GM21786 (cell line): ENCODE data around the gene MPC1L.
A peak's percentile ranks its signal among the peaks of the same experiment; 100 is the strongest.
"Not testable (repeated sequence)": the region's sequence is repeated elsewhere in the genome, so short reads cannot be mapped to it uniquely, and the experiment has no call there.

Source experiments
- ATAC-seq: cut with Tn5 transposase; IDR thresholded peaks from one replicate; pipeline ENCODE4 v1.9.1; 2021; ENCODE audit not compliant: unreplicated experiment

Gene MPC1L

GRCh38 chrX:40623139-40623536 is at the start of gene MPC1L:
Gene MPC1L, plus strand, starts transcription at chrX:40623428. Its CDS starts 138 bp downstream, at chrX:40623566.
- no peak for ATAC-seq

GRCh38 chrX:40573763-40574162 is 49.5 kb upstream of the MPC1L start:
- no peak for ATAC-seq

DNA sequence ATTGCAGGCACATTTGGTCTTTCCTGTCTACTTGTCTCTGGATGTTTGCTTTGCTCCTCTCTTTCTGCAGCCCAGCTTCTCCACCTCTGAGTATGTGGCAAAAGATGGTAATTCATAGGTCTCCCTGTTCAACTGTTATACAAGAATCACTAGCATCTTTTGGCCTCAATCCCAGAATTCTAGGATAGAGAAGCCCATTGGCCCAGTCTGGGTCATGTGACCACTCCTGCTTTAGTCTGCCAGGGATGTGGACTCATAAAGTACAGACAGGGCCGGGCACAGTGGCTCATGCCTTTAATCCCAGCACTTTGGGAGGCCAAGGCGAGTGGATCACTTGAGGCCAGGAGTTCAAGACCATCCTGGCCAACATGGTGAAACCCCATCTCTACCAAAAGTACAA is 47.8 kb upstream of the MPC1L start:
- ATAC-seq: not testable (repeated sequence)

GRCh38 chrX:40576291-40576690 is 46.9 kb upstream of the MPC1L start:
- ATAC-seq: no peak

DNA sequence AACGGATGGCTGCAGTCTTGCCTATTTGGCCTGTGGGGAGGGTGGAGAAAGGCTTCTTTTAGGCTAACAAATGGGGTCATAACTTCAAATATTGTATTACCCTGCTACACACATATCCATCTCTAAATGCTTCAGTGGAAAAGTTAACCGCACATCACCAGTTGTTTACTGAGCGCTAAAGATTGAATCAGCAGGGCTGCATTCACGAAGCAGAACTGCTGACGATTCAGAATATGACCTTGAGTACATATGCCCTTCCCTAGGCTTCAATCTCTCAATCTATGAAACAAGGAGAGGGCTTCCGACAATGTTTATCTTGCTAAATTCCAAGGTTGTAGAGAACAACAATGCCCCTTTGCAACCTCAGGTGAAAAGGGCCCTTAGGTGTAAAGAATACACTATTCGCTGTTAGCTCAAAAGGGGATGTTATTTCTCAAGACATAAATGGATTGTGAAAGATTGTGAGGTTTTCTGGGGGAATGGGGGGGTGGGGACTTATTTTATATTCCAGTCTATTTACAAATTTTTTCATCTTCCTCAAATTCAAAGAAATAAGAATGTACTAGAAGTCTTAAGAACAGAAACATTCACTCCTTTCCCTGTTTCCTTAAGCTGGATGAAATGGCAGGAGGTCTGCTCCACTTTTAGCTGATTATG is 45.1 kb upstream of the MPC1L start:
- no peak for ATAC-seq

- no peak for ATAC-seq
Measured at GRCh38 chrX:40579141-40579540, 44.1 kb upstream of the MPC1L start.

DNA sequence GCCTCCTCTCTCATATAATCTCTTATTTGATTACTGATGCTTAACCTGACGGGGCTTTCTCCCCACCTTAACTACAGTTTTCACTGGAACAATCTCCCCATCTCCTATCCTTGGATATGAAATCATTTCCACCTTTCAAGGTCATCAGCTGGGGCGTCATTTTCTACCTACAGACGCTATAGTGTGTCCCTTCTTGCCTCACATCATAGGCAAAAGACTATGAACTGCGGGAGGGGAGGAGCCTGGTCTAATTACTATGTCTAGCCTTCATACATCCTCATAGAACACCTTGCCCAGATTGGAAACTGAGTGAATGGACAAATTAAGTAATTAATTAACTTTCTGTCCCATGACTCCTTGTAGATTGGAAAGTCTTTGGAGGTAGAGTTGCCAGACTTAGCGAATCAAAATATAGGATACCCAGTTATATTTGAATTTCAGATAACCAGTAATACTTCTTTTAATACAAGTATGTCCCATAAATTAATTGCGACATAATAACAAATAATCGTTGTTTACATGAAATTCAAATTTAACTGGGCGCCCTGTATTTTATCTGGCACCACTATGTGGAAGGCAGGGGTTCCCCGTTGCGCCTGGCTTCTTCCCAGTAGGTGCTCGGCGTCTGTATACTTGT is 43.2 kb upstream of the MPC1L start:
- ATAC-seq: peak; percentile 41

DNA sequence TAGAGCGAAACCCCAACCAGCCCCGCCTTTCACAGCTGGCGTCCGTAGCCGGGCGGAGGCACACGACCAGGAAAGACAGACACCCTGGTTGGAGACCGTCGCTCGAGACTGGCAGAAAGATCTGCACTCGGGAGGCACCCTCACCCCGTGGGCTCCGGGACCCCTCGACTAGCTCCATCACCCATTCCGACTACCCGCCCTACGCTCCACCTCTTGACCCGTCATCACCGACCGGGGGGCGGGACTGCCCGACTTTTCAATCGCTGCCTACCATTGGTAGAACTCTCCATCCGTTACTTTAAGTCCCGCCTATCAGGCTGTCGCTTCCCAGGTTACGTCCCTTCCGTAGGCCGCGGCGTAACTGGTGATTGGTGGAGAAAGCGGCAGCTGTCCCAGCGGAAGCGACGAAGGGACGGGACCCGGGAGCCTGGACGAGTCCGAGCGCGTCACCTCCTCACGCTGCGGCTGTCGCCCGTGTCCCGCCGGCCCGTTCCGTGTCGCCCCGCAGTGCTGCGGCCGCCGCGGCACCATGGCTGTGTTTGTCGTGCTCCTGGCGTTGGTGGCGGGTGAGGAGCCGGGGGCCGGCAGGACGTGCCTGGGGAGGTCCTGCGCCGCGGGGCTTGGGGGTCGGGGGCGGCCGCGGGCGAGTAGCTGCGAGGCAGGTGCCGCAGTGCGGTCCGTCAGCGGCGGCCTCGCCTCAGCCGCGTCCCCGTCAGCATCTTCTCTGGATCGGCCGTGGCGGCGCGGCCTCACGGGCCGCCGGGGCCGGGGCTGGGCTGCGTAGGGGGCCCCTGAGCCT is 42.5 kb upstream of the MPC1L start, which contains the start of gene ATP6AP2:
ATP6AP2 (plus strand) TSS at position 434 of the 799 bp plus-strand sequence; CDS start at position 530, 96 bp downstream.
- peak; percentile 95 for ATAC-seq

- no peak for ATAC-seq
Measured at GRCh38 chrX:40581336-40581920, 41.8 kb upstream of the MPC1L start.

DNA sequence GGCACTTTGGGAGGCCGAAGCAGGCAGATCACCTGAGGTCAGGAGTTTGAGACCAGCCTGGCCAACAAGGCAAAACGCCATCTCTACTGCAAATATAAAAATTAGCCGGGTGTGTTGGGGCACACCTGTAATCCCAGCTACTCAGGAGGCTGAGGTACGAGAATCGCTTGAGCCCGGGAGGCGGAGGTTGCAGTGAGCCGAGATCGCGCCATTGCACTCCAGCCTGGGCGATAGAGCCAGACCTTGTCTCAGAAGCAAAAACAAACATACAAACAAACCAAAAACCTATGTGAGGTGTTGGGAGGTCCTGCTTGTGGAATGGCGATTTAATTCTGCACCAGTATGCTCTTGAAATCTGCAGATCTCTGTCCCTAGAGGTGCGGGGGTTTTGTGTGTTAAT is 41.0 kb upstream of the MPC1L start:
- ATAC-seq: not testable (repeated sequence)

- no peak for ATAC-seq
Measured at GRCh38 chrX:40582811-40583210, 40.4 kb upstream of the MPC1L start.

- not testable (repeated sequence) for ATAC-seq
Measured at GRCh38 chrX:40587623-40588022, 35.6 kb upstream of the MPC1L start.

GRCh38 chrX:40589616-40590321 is 33.5 kb upstream of the MPC1L start:
- not testable (repeated sequence) for ATAC-seq

DNA sequence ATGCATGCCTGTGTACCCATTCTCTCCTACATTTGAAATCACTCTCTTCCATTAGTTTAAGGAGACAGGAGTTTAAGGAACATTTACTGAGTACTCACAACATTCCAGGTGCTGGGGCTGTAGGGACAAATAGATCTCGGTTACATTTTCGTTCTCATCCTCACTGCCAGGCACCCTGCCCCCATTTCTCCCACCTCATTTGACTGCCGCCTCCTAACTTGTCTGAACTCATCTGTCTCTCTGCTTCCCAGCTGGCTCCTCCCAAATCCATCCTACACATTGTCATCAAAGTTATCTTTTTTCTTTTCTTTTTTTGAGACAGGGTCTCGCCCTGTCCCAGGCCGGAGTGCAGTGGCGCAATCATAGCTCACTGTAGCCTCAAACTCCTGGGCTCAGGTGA is 19.8 kb upstream of the MPC1L start:
- ATAC-seq: no peak

DNA sequence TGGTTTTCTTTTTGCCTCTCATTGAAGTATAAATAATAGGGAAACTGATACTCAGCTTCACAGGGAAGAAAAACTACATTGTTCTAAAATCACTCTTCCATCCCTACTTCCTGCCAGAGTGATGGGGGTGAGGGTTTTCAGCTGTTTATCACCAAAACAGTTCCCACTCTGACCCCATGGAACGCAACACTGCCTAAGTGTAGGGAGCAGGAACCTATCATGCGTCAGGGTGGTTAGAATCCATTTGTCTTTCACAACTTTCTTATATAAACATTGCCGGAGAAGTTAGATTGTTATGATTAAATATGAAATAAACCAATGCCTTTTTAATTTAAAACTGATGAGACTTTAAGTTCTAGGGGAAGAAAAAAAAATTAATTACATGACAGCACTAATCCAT is 15.8 kb upstream of the MPC1L start:
- ATAC-seq: no peak

DNA sequence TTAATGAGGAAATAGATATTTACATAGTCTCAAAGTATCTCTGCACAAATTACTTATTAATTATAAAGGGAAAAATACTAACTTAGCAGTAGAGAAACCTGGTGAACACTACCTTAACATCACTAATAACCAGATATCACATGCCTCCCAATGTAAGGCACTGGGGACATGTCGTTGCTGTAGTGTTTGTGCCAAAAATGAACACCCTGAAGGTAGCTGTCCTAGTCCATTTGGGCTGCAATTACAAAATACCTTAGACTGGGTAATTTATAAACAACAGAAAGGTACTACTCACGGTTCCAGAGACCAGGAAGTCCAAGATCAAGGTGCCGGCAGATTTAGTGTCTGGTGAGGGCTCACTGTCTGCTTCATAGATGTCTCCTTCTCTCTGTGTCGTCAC is 10.7 kb upstream of the MPC1L start:
- no peak for ATAC-seq

GRCh38 chrX:40615976-40616375 is 7.3 kb upstream of the MPC1L start:
- no peak for ATAC-seq

GRCh38 chrX:40617566-40617965 is 5.7 kb upstream of the MPC1L start:
- no peak for ATAC-seq

DNA sequence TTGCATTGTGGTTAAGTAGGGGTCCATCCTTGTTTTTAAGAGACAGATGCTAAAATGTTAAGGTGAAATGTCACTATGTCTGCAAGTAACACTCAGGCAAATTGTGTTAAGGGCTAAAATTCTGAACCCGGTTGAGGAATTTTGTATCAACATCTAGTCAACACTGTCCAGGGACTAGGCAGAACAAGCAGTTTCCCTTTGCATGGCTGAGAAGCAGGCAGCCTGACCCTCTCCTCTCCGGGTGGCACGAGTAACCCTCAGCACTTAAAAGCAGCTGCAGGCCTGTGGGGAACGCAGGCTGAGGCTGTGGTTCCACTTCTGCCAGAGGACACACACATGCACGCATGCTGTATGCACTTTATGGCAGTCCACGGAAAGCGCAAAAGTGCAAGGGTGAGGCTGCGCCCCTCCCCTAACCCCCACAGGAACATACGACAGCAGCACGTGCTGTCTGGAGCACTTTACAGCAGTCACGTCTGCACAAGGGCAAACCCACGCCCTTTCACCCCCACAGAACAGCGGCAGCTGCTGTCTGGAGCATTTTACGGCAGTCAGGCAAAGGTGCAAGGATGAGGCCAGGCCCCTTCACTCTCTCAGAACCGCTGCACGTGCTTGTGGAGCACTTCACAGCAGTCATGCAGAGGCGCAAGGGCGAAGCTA is 619 bp upstream of the MPC1L start:
- ATAC-seq: no peak

DNA sequence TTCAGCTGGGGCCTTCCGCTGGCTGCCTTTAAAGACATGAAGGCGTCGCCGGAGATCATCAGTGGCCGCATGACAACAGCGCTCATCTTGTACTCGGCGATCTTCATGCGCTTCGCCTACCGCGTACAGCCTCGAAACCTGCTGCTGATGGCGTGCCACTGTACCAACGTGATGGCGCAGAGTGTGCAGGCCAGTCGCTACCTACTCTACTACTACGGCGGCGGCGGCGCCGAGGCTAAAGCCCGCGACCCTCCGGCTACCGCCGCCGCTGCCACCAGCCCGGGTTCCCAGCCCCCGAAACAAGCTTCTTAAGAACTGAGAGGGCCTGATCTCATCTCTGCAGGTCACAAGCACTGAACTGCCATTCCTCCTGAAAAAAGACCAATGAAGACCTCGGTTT is 437 bp downstream of the MPC1L start:
- no peak for ATAC-seq
